ENCODE data around the gene IGF2BP2. TPM values are rescaled to one million over a fixed set of nuclear protein-coding genes. Genes with fewer than 3 reads are reported as not detected.
A peak's percentile ranks its signal among the peaks of the same experiment; 100 is the strongest.

IGF2BP2 gene
- total and polyA plus RNA-seq, 9 of the 15 experiments (the other 6 are each of a cell fraction or from before 2014, with no cell fraction given), result 3.2 to 59.6 (median 30.5) TPM

DNA sequence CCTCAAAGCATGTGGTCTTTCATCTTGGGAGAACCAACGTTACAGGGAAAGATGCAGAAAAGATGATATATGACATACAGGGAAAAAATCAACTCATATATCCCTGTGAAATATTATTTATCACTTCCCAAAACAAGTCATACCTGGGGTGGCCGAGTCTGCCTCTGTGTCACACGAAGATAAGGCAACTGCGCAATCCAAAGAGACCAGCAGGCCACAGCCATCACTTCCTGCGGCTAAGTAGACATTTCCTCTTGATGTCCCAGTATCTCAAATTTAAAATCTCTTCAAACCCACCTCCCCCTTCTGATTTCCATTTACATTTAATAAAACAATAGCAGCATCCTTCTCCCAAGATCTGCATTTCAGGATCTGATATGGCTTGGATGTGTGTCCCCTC is 71.5 kb downstream of the IGF2BP2 start (continued):
- TF ChIP-seq POLR2AphosphoS5 (IDR thresholded peaks at IDR 0.05; ENCODE audit: control insufficient read depth, insufficient read depth, low read depth, low read length), result peak; percentile 54
- no peak for TF ChIP-seq CHCHD3 (CRISPR knock-in tag; IDR thresholded peaks at IDR 0.05)
- TF ChIP-seq, protein P1, sequence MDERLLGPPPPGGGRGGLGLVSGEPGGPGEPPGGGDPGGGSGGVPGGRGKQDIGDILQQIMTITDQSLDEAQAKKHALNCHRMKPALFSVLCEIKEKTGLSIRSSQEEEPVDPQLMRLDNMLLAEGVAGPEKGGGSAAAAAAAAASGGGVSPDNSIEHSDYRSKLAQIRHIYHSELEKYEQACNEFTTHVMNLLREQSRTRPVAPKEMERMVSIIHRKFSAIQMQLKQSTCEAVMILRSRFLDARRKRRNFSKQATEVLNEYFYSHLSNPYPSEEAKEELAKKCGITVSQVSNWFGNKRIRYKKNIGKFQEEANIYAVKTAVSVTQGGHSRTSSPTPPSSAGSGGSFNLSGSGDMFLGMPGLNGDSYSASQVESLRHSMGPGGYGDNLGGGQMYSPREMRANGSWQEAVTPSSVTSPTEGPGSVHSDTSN (CRISPR knock-in tag; IDR thresholded peaks at IDR 0.05; ENCODE audit: low read depth), result no peak
- TF ChIP-seq, protein P1 (tag; conservative IDR thresholded peaks at IDR 0.05; ENCODE audit: low read depth), result 0 out of 2 replicates have a peak, but pooled peaks have one; percentile 31
- TF ChIP-seq BMI1 (IDR thresholded peaks at IDR 0.05; ENCODE audit: low read length), result no peak
- TF ChIP-seq SP2 (IDR thresholded peaks at IDR 0.05; ENCODE audit: extremely low read depth, low read depth, low read length, poor library complexity, severe bottlenecking), result no peak
- no peak for TF ChIP-seq TGIF2 (CRISPR knock-in tag; IDR thresholded peaks at IDR 0.05)
- no peak for TF ChIP-seq ZNF778 (CRISPR knock-in tag; IDR thresholded peaks at IDR 0.05)
- peak; percentile 59 for TF ChIP-seq GABPA (tag; conservative IDR thresholded peaks at IDR 0.05; ENCODE audit: low read depth)
- no peak for TF ChIP-seq EZH2 (IDR thresholded peaks at IDR 0.05; ENCODE audit: borderline replicate concordance, low read depth, low read length)
- TF ChIP-seq RCOR1 (IDR thresholded peaks at IDR 0.05; ENCODE audit: borderline replicate concordance in 1 of 2, low read depth in 2 of 2, low read length in 2 of 2), result 0 out of 4 replicates have a peak, but pooled peaks of 1 of the 2 experiments have one; percentile 51
- no peak for TF ChIP-seq ZNF584 (CRISPR knock-in tag; IDR thresholded peaks at IDR 0.05; ENCODE audit: low read depth)
- TF ChIP-seq NFYB (IDR thresholded peaks at IDR 0.05; ENCODE audit: extremely low read depth, insufficient read length), result no peak
- peak; percentile 53 for TF ChIP-seq MEIS2 (IDR thresholded peaks at IDR 0.05; ENCODE audit: partially characterized antibody)
- peak; percentile 40; the same call in 1 of the 2 replicates for TF ChIP-seq JUND (IDR thresholded peaks at IDR 0.05; ENCODE audit: borderline replicate concordance, low read depth, low read length)
- no peak for TF ChIP-seq JUND (tag; IDR thresholded peaks at IDR 0.05; ENCODE audit: borderline replicate concordance, low read depth, low read length)
- 0 out of 2 replicates have a peak, but pooled peaks have one; percentile 14 for TF ChIP-seq ZEB2 (IDR thresholded peaks at IDR 0.05)
- no peak for TF ChIP-seq RNF2 (IDR thresholded peaks at IDR 0.05)
- TF ChIP-seq, protein P2, sequence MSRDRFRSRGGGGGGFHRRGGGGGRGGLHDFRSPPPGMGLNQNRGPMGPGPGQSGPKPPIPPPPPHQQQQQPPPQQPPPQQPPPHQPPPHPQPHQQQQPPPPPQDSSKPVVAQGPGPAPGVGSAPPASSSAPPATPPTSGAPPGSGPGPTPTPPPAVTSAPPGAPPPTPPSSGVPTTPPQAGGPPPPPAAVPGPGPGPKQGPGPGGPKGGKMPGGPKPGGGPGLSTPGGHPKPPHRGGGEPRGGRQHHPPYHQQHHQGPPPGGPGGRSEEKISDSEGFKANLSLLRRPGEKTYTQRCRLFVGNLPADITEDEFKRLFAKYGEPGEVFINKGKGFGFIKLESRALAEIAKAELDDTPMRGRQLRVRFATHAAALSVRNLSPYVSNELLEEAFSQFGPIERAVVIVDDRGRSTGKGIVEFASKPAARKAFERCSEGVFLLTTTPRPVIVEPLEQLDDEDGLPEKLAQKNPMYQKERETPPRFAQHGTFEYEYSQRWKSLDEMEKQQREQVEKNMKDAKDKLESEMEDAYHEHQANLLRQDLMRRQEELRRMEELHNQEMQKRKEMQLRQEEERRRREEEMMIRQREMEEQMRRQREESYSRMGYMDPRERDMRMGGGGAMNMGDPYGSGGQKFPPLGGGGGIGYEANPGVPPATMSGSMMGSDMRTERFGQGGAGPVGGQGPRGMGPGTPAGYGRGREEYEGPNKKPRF (IDR thresholded peaks at IDR 0.05; ENCODE audit: low read depth, low read length), result no peak
- peak; percentile 49 for TF ChIP-seq NCOR1 (IDR thresholded peaks at IDR 0.05)
- peak; percentile 62; the same call in 1 of the 2 replicates for TF ChIP-seq EP300 (IDR thresholded peaks at IDR 0.05; ENCODE audit: low read length)
- TF ChIP-seq, protein P3, sequence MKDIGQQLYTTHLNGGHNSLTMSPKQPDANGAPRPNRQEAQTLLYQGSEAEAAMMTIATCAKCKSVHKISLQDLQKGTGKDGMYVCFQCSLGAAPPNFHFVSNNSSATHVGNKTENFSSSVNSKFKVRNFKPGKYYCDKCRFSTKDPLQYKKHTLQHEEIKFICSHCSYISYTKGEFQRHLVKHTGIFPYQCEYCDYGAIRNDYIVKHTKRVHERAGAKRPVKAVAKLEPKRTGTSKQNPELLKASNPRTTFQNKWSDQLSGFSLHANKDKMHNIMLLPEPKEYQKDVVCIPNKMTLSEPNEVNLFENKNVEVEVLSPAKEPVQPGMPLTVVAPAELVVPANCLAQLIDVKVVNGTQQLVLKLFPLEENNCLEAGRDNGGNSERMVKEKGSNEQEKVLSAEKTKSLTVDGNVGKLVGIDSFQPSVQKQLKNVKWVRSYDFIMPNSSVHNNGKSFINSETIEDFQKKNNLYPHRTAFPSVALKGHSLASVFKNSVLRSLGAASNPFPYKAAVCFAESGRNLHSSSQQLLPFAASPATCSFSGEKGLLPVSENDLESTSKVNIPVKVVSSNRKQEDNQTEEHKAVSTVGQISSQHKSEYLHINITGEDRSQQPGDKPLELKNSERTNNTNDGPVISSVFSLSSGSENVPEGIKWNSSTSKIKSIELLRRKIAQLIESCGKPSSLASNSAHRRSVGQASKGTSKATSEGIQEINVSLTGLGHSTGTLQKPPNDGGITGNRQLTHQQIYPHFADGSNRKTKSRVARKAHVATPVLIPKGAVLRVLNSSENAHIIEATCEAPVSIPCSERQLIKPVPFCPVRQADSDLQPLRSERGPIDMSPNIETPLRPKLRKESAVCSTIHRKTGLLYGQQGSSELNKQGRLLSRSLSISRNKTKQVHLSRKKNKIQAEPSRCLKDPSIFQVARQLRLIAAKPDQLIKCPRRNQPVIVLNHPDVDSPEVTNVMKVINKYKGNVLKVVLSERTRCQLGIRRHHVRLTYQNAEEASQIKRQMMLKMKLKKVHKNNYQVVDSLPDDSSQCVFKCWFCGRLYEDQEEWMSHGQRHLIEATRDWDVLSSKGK (CRISPR knock-in tag; IDR thresholded peaks at IDR 0.05), result no peak
